T-cell (primary cell): ENCODE results near the gene OR2B6. TPM values are rescaled to one million over a fixed set of nuclear protein-coding genes. Genes with fewer than 3 reads are reported as not detected.
"Not testable (repeated sequence)": the region's sequence is repeated elsewhere in the genome, so short reads cannot be mapped to it uniquely, and the experiment has no call there.

Experiments
- ATAC-seq, 4 experiments: fragments of 200-7000 bp in 3 of 4; fragments of 150-1000 bp in 1 of 4; cut with Tn5 transposase; replicated peaks in 1 of 4; 1 replicate in 3 of 4; 2 replicates in 1 of 4; pipeline ENCODE4 v1.10.0; 2021; ENCODE audit warnings: moderate library complexity in 3 of 4, mild to moderate bottlenecking in 2 of 4, moderate number of reproducible peaks in 1 of 4
- CTCF ChIA-PET, 2 donors: fragments of 300-600 bp; sonication (Branson Sonifier 250); formaldehyde crosslinking; loops; one replicate each; lab custom pipeline; 2022; ENCODE audit warnings: antibody characterized with exemption in 2 of 2; lab: Charles Lee
- POLR2A ChIA-PET, 2 donors: fragments of 300-600 bp; sonication (Branson Sonifier 250); formaldehyde crosslinking; loops; one replicate each; lab custom pipeline; 2022; ENCODE audit warnings: antibody characterized with exemption in 2 of 2; lab: Charles Lee
- DNase-seq, 35 experiments: peaks; one replicate each; pipeline versions ENCODE4 v3.0.0 to v3.0.0-alpha.2; 2013 to 2023
- H3K27ac ChIP-seq: one replicate; pipeline ENCODE4 v1.5.1; 2013; ENCODE audit warnings: low read length
- H3K27me3 ChIP-seq, 2 experiments: replicated peaks in 1 of 2; 1 replicate in 1 of 2; 2 replicates in 1 of 2; pipeline versions ENCODE4 v1.6.1 to v1.7.0; 2013; ENCODE audit warnings: low read length in 1 of 2, mixed read lengths in 1 of 2; ENCODE audit not compliant: control insufficient read depth in 2 of 2, insufficient read depth in 2 of 2; ENCODE audit errors: extremely low read depth in 1 of 2
- H3K36me3 ChIP-seq, 2 donors: 1 replicate in 1 of 2; 2 replicates in 1 of 2; pipeline versions ENCODE4 v1.6.1 to v1.7.0; 2013; ENCODE audit warnings: low read length in 1 of 2; ENCODE audit not compliant: control insufficient read depth in 2 of 2, insufficient read depth in 1 of 2; ENCODE audit errors: extremely low read depth in 1 of 2
- H3K4me1 ChIP-seq, 2 experiments: 1 replicate in 1 of 2; 2 replicates in 1 of 2; pipeline versions ENCODE4 v1.6.1 to v1.7.0; 2013; ENCODE audit warnings: low read length in 2 of 2, mixed read lengths in 1 of 2; ENCODE audit not compliant: insufficient read depth in 2 of 2, control insufficient read depth in 1 of 2; ENCODE audit errors: extremely low read depth in 1 of 2
- H3K4me3 ChIP-seq, 2 donors: 1 replicate in 1 of 2; 2 replicates in 1 of 2; pipeline versions ENCODE4 v1.5.1 to v1.7.0; 2013; ENCODE audit warnings: mild to moderate bottlenecking in 2 of 2, low read length in 1 of 2, moderate library complexity in 1 of 2; ENCODE audit not compliant: control insufficient read depth in 1 of 2; ENCODE audit errors: extremely low read depth in 1 of 2
- H3K9me3 ChIP-seq: 2 replicates; pipeline ENCODE4 v1.7.0; 2013
- H3K27ac Mint-ChIP-seq, 2 donors: one replicate each; pipeline ENCODE4 v1.8.0; 2020 to 2021; ENCODE audit warnings: mild to moderate bottlenecking in 2 of 2, mixed read lengths in 2 of 2
- H3K27me3 Mint-ChIP-seq, 2 donors: one replicate each; pipeline ENCODE4 v1.8.0; 2021 to 2022; ENCODE audit warnings: mixed read lengths in 2 of 2
- H3K36me3 Mint-ChIP-seq: one replicate; pipeline ENCODE4 v1.8.0; 2021; ENCODE audit warnings: mixed read lengths
- H3K4me1 Mint-ChIP-seq, 3 donors: one replicate each; pipeline ENCODE4 v1.8.0; 2020 to 2022; ENCODE audit warnings: mixed read lengths in 3 of 3, mild to moderate bottlenecking in 1 of 3
- H3K4me3 Mint-ChIP-seq, 3 donors: one replicate each; pipeline ENCODE4 v1.8.0; 2020 to 2022; ENCODE audit warnings: mild to moderate bottlenecking in 3 of 3, mixed read lengths in 3 of 3, moderate library complexity in 3 of 3
- H3K9me3 Mint-ChIP-seq, 3 donors: one replicate each; pipeline ENCODE4 v1.8.0; 2020 to 2022; ENCODE audit warnings: mixed read lengths in 3 of 3
- WGBS: methylation state at CpG from one replicate; pipeline ENCODE4 v1.1.5; 2013; ENCODE audit warnings: missing lambda C conversion rate; ENCODE audit not compliant: insufficient coverage; 5-methylcytosine and 5-hydroxymethylcytosine counted together
- total RNA-seq, 35 experiments: library from RNA in 6 of 35; stranded (reverse) in 6 of 35; fragments of 120-200 nt in 1 of 35; gene quantifications; one replicate each; pipeline versions ENCODE4 v1.2.1 to v1.2.4 and lab custom pipeline; 2013 to 2026

Gene OR2B6
- total RNA-seq (not detected), total RNA-seq (lab: John Stamatoyannopoulos, UW) (0 to 0.09 (median 0) reads per million in 29 experiments)
- total RNA-seq (2013), result not detected

GRCh38 chr6:27956941-27957340 is at the start of gene OR2B6:
Gene OR2B6 (plus strand): TSS chr6:27957241. CDS start chr6:27957241, 0 bp downstream.
- Mint-ChIP-seq H3K4me3 (no peak within 1 kb of the TSS), H3K27ac (no peak within 1 kb of the TSS), H3K36me3 (no peaks in the 10 kb centered on the region), H3K4me1 (no peaks in the 10 kb centered on the region), H3K9me3 (no peaks in the 10 kb centered on the region), H3K27me3 (peaks cover 48 to 58% of the 10 kb centered on the region in 2 donors)
- no peak within 1 kb of the TSS for H3K27ac ChIP-seq
- no peak within 1 kb of the TSS for H3K4me3 ChIP-seq
- no peaks in the 10 kb centered on the region for H3K36me3 ChIP-seq
- H3K9me3 ChIP-seq, result no peaks in the 10 kb centered on the region
- ATAC-seq, result no peak
- DNase-seq, result no peak
- CTCF ChIA-PET, result no interaction called here
- WGBS, result 13% methylated on average over 1 of the region's 1 CpG
- peaks cover 3 to 6% of the 10 kb centered on the region in 2 experiments for H3K27me3 ChIP-seq
- H3K4me1 ChIP-seq, result no peaks in the 10 kb centered on the region
- POLR2A ChIA-PET, result interaction anchor here in 1 of 2 donors (0.6 kb wide), 1 partner anchor 894 kb away, joined by 3 read pairs; no protein-coding TSS in a partner anchor

DNA sequence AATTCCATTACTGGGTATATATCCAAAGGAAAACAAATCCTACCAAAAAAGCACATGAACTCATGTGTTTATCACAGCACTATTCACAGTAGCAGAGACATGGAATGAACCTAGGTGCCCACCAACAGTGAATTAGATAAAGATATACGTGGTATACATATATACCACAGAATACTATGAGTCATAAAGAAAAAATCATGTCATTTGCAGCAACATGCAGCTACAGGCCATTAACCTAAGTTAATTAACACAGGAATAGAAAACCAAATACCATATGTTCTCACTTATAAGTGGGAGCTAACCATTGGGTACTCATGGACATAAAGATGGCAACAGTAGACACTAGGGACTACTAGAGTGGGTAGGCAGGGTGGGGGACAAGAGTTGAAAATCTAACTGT is 49.0 kb upstream of the OR2B6 start:
- H3K4me3 ChIP-seq, result no peak overlapping the region
- ChIA-PET POLR2A (no interaction called here), CTCF (interaction anchor here in 1 of 2 donors (0.7 kb wide), 2 partner anchors 18 to 36 kb away, joined by 5 read pairs; a partner anchor contains a TSS)
- Mint-ChIP-seq H3K27ac (no peak overlapping the region), H3K36me3 (no peaks in the 10 kb centered on the region), H3K27me3 (peaks cover 9 to 21% of the 10 kb centered on the region in 2 donors), H3K4me3 (no peak overlapping the region), H3K4me1 (peaks cover 0 to 7% (median 5%) of the 10 kb centered on the region in 3 donors), H3K9me3 (no peaks in the 10 kb centered on the region)
- H3K36me3 ChIP-seq, result no peaks in the 10 kb centered on the region
- no peak for DNase-seq
- H3K27ac ChIP-seq, result no peak overlapping the region
- no CpG with 5 or more reads among the region's 1 CpG for WGBS
- H3K27me3 ChIP-seq, result peaks cover 0 to 11% of the 10 kb centered on the region in 2 experiments
- ATAC-seq, result no peak
- H3K9me3 ChIP-seq, result no peaks in the 10 kb centered on the region
- H3K4me1 ChIP-seq, result peaks cover 0 to 6% of the 10 kb centered on the region in 2 experiments

DNA sequence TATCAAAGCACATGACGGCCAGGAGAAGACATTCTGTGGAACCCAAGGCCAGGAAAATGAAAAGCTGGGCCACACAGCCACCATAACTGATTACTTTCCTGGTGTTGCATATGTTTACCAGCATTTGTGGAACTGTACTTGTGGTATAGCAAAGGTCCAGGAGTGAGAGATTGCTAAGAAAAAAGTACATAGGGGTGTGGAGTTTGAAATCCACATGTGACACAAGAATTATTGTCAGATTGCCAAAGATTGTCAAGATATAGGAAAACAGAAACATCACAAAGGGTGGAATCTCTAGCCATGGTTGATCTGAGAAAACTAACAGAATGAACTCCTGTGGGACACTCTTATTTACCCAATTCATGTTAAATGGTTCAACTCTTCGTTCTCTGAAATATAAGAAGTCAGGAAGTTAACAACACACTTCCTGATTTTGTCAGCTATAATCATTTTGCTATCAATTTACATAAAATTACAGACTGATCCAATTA is 45.0 kb upstream of the OR2B6 start, which contains the start of gene OR2B2:
OR2B2 (minus strand) TSS at position 441 of the 491 bp plus-strand sequence; CDS start at position 364, 77 bp downstream.
- DNase-seq (no peak), ATAC-seq (no peak)
- no peaks in the 10 kb centered on the region for H3K9me3 ChIP-seq
- Mint-ChIP-seq H3K4me3 (no peak within 1 kb of the TSS), H3K4me1 (no peaks in the 10 kb centered on the region), H3K36me3 (no peaks in the 10 kb centered on the region), H3K27me3 (peaks cover 19 to 24% of the 10 kb centered on the region in 2 donors), H3K9me3 (no peaks in the 10 kb centered on the region), H3K27ac (no peak within 1 kb of the TSS)
- no peaks in the 10 kb centered on the region for H3K4me1 ChIP-seq
- no peak within 1 kb of the TSS for H3K27ac ChIP-seq
- no peak within 1 kb of the TSS for H3K4me3 ChIP-seq
- no CpG with 5 or more reads among the region's 2 CpGs for WGBS
- H3K27me3 ChIP-seq, result peaks cover 0 to 4% of the 10 kb centered on the region in 2 experiments
- no peaks in the 10 kb centered on the region for H3K36me3 ChIP-seq
- ChIA-PET CTCF (interaction anchor here in 1 of 2 donors (0.6 to 0.7 kb wide), 3 partner anchors 13 to 1341 kb away, joined by 3 to 8 read pairs (median 4); no protein-coding TSS in a partner anchor), POLR2A (no interaction called here)

GRCh38 chr6:27922949-27923348 is 34.1 kb upstream of the OR2B6 start:
- Mint-ChIP-seq H3K4me3 (no peak overlapping the region), H3K27ac (no peak overlapping the region), H3K9me3 (peaks cover 0 to 5% (median 0%) of the 10 kb centered on the region in 3 donors), H3K27me3 (peaks cover 22 to 34% of the 10 kb centered on the region in 2 donors), H3K36me3 (no peaks in the 10 kb centered on the region), H3K4me1 (no peaks in the 10 kb centered on the region)
- no peaks in the 10 kb centered on the region for H3K4me1 ChIP-seq
- H3K4me3 ChIP-seq, result no peak overlapping the region
- DNase-seq, result no peak
- ATAC-seq, result no peak
- POLR2A ChIA-PET, result no interaction called here
- H3K27ac ChIP-seq, result no peak overlapping the region
- no peaks in the 10 kb centered on the region for H3K9me3 ChIP-seq
- H3K27me3 ChIP-seq, result peaks cover 0 to 13% of the 10 kb centered on the region in 2 experiments
- no peaks in the 10 kb centered on the region for H3K36me3 ChIP-seq
- CTCF ChIA-PET, result no interaction called here

GRCh38 chr6:27924179-27924578 is 32.9 kb upstream of the OR2B6 start:
- ChIA-PET POLR2A (no interaction called here), CTCF (interaction anchor here (0.5 kb wide), 2 partner anchors 137 to 914 kb away, joined by 3 to 4 read pairs; no protein-coding TSS in a partner anchor)
- H3K4me3 ChIP-seq, result no peak overlapping the region
- ATAC-seq, result no peak
- Mint-ChIP-seq H3K36me3 (no peaks in the 10 kb centered on the region), H3K4me1 (no peaks in the 10 kb centered on the region), H3K27ac (no peak overlapping the region), H3K27me3 (peaks cover 24 to 38% of the 10 kb centered on the region in 2 donors), H3K4me3 (no peak overlapping the region), H3K9me3 (peaks cover 0 to 5% (median 0%) of the 10 kb centered on the region in 3 donors)
- H3K9me3 ChIP-seq, result no peaks in the 10 kb centered on the region
- H3K27ac ChIP-seq, result no peak overlapping the region
- H3K4me1 ChIP-seq, result no peaks in the 10 kb centered on the region
- peaks cover 0 to 16% of the 10 kb centered on the region in 2 experiments for H3K27me3 ChIP-seq
- DNase-seq, result no peak
- no peaks in the 10 kb centered on the region for H3K36me3 ChIP-seq
- WGBS, result no CpG with 5 or more reads among the region's 6 CpGs

GRCh38 chr6:27928041-27928440 is 29.0 kb upstream of the OR2B6 start:
- H3K4me3 Mint-ChIP-seq, result not testable (repeated sequence)
- WGBS, result 100% methylated on average over 1 of the region's 2 CpGs

More at GRCh38 chr6:27928041-27928440, 29.0 kb upstream of the OR2B6 start:
- H3K36me3 ChIP-seq, H3K27ac Mint-ChIP-seq, H3K27ac ChIP-seq, H3K4me3 ChIP-seq, POLR2A ChIA-PET, H3K4me1 ChIP-seq, H3K9me3 ChIP-seq, H3K4me1 Mint-ChIP-seq, ATAC-seq, H3K9me3 Mint-ChIP-seq, H3K36me3 Mint-ChIP-seq, DNase-seq: not testable (repeated sequence)
- peaks cover 18 to 29% of the 10 kb centered on the region in 2 donors for H3K27me3 Mint-ChIP-seq
- CTCF ChIA-PET, result interaction anchor here (0.5 to 0.7 kb wide), 2 partner anchors 63 to 65 kb away, joined by 3 read pairs; no protein-coding TSS in a partner anchor
- peaks cover 0 to 12% of the 10 kb centered on the region in 2 experiments for H3K27me3 ChIP-seq
